Stromal cell of bone marrow (primary cell): Measurements from ENCODE around the gene RBSN.

ENCODE experiments used
- DNase-seq: peaks from one replicate; pipeline ENCODE4 v3.0.0-alpha.2; 2012; ENCODE audit warnings: low read depth

Gene RBSN

GRCh38 chr3:15056676-15057404 is 42.1 kb downstream of the RBSN start:
- no peak for DNase-seq

GRCh38 chr3:15055019-15055557 is 43.9 kb downstream of the RBSN start:
- DNase-seq, result no peak

GRCh38 chr3:15053541-15053940 is 45.4 kb downstream of the RBSN start:
- no peak for DNase-seq

- no peak for DNase-seq
Observed at GRCh38 chr3:15052335-15053242, 46.4 kb downstream of the RBSN start.

GRCh38 chr3:15051531-15051930 is 47.4 kb downstream of the RBSN start:
- DNase-seq, result no peak

- no peak for DNase-seq
Observed at GRCh38 chr3:15050405-15051092, 48.4 kb downstream of the RBSN start.

- DNase-seq, result no peak
Observed at GRCh38 chr3:15049584-15049983, 49.4 kb downstream of the RBSN start.

- DNase-seq, result no peak
Observed at GRCh38 chr3:15045667-15046066, 53.3 kb downstream of the RBSN start.

- DNase-seq, result no peak
Observed at GRCh38 chr3:15044326-15044725, 54.6 kb downstream of the RBSN start.

- DNase-seq, result no peak
Observed at GRCh38 chr3:15043408-15044171, 55.4 kb downstream of the RBSN start.

- no peak for DNase-seq
Observed at GRCh38 chr3:15042936-15043335, 56.0 kb downstream of the RBSN start.

- DNase-seq, result no peak
Observed at GRCh38 chr3:15041950-15042349, 57.0 kb downstream of the RBSN start.

GRCh38 chr3:15040844-15041243 is 58.1 kb downstream of the RBSN start:
- DNase-seq, result no peak

GRCh38 chr3:15038306-15038705 is 60.6 kb downstream of the RBSN start:
- DNase-seq, result no peak

GRCh38 chr3:15033103-15033502 is 65.8 kb downstream of the RBSN start:
- DNase-seq, result no peak

GRCh38 chr3:15032650-15033049 is 66.3 kb downstream of the RBSN start:
- no peak for DNase-seq

- no peak for DNase-seq
Observed at GRCh38 chr3:15029625-15030024, 69.3 kb downstream of the RBSN start.

- no peak for DNase-seq
Observed at GRCh38 chr3:15023719-15024118, 75.2 kb downstream of the RBSN start.

- no peak for DNase-seq
Observed at GRCh38 chr3:15023249-15023648, 75.7 kb downstream of the RBSN start.
